Uterus (tissue), 4 donors: Measurements from ENCODE around the gene SGPL1. TPM values are rescaled to one million over a fixed set of nuclear protein-coding genes. Genes with fewer than 3 reads are reported as not detected.

Source experiments
- DNase-seq, 2 donors: peaks; one replicate each; pipeline ENCODE4 v3.0.0-alpha.2; 2019 to 2020
- H3K27ac ChIP-seq, 2 donors: fragments of 200-600 bp; sonication (generic); 1 replicate in 1 of 2; 2 replicates in 1 of 2; pipeline ENCODE4 v1.5.1; 2016 to 2018
- H3K27me3 ChIP-seq, 2 donors: fragments of 200-600 bp; sonication (generic); one replicate each; pipeline ENCODE4 v1.5.1; 2018 to 2019; ENCODE audit warnings: control low read depth in 1 of 2
- H3K36me3 ChIP-seq, 2 donors: fragments of 200-600 bp; sonication (generic); one replicate each; pipeline ENCODE4 v1.5.1; 2019; ENCODE audit warnings: control low read depth in 1 of 2
- H3K4me1 ChIP-seq, 2 donors: fragments of 200-600 bp; sonication (generic); one replicate each; pipeline ENCODE4 v1.5.1; 2018 to 2019; ENCODE audit warnings: control low read depth in 1 of 2
- H3K4me3 ChIP-seq, 2 donors: fragments of 200-600 bp; sonication (generic); 1 replicate in 1 of 2; 2 replicates in 1 of 2; pipeline ENCODE4 v1.5.1; 2018 to 2019; ENCODE audit warnings: mild to moderate bottlenecking in 1 of 2
- H3K9me3 ChIP-seq, 2 donors: fragments of 200-600 bp; sonication (generic); one replicate each; pipeline ENCODE4 v1.5.1; 2019; ENCODE audit warnings: control low read depth in 1 of 2
- POLR2A ChIP-seq, 2 donors: fragments of 450-650 bp; IDR thresholded peaks; one replicate each; pipeline ENCODE4 v1.6.1; 2016; ENCODE audit warnings: antibody characterized with exemption in 2 of 2, mild to moderate bottlenecking in 1 of 2, moderate library complexity in 1 of 2
- intact Hi-C: fragments of 100-400 bp; cut with DNase I; formaldehyde crosslinking; loops from one replicate; pipeline ENCODE4 v1.15.1; 2023; ENCODE audit warnings: low total_unique reads
- total RNA-seq, 4 donors: library from RNA; depleted of rRNA in 3 of 4; stranded (reverse); fragments of >200 nt in 3 of 4; gene quantifications; one replicate each; pipeline versions ENCODE4 v1.1.0 to v1.2.4, GENCODE V29; 2014 to 2023
- TF ChIP-seq, protein P1 (sequence below), 4 experiments: fragments of 200-600 bp in 2 of 4; fragments of 450-650 bp in 2 of 4; sonication (generic) in 2 of 4; IDR thresholded peaks; one replicate each; pipeline ENCODE4 v1.5.1; 2016 to 2019; ENCODE audit warnings: antibody characterized with exemption in 4 of 4, mild to moderate bottlenecking in 2 of 4, moderate library complexity in 1 of 4
- donor health status: DM: yes; HTN: yes; CAD: no.

The SGPL1 gene
- total RNA-seq, 4 donors from 2014 or later, result 13.3 to 59.7 (median 27.3) TPM

DNA sequence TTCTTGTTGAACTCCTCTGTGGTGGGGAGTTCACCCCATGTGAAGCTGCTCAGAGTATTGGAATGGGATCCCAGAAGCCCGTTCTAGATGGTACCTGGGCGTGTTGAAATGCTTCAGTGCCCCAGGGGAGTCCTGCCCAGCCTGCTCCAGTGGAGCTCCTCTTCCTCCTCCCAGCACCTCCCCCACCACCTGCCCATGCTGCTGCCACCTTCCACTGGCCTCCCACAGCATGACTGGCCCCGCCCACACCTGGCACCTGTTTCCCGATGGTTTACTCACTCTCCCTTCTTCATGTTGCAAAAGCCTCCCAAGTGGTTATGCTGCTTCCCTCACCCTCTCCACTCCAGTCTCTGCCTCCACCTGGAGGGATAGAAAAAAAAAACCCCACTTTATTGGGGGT lies 104.8 kb downstream of the SGPL1 start:
- intact Hi-C loops, result no loop called here
- no peak overlapping the region for H3K27ac ChIP-seq
- H3K9me3 ChIP-seq, result no peaks in the 10 kb centered on the region
- no peaks in the 10 kb centered on the region for H3K27me3 ChIP-seq
- H3K36me3 ChIP-seq, result no peaks in the 10 kb centered on the region
- H3K4me1 ChIP-seq, result no peaks in the 10 kb centered on the region
- no peak overlapping the region for H3K4me3 ChIP-seq
- no peak for DNase-seq
- TF ChIP-seq, protein P1, sequence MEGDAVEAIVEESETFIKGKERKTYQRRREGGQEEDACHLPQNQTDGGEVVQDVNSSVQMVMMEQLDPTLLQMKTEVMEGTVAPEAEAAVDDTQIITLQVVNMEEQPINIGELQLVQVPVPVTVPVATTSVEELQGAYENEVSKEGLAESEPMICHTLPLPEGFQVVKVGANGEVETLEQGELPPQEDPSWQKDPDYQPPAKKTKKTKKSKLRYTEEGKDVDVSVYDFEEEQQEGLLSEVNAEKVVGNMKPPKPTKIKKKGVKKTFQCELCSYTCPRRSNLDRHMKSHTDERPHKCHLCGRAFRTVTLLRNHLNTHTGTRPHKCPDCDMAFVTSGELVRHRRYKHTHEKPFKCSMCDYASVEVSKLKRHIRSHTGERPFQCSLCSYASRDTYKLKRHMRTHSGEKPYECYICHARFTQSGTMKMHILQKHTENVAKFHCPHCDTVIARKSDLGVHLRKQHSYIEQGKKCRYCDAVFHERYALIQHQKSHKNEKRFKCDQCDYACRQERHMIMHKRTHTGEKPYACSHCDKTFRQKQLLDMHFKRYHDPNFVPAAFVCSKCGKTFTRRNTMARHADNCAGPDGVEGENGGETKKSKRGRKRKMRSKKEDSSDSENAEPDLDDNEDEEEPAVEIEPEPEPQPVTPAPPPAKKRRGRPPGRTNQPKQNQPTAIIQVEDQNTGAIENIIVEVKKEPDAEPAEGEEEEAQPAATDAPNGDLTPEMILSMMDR (IDR thresholded peaks at IDR 0.05), result no peak
- no peak for TF ChIP-seq POLR2A (IDR thresholded peaks at IDR 0.05)

DNA sequence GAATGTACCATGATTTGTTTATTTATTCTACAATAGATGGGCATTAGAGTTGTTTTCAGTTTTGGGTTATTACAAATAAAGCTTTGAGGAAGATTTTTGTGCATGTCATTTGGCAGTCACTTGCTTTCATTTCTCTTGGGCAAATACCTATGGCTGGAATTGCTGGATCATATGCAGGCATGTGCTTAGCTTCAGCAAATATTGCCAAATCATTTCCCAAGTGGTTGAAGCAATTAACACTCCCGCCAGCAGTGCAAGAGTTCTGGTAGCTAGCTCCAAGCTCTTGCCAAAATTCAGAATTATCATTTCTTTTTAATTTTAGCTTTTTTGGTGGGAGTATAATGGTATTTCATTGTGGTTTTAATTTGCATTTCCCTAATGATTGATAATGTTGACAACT lies 105.5 kb downstream of the SGPL1 start:
- intact Hi-C loops, result no loop called here
- H3K4me3 ChIP-seq, result no peak overlapping the region
- no peaks in the 10 kb centered on the region for H3K9me3 ChIP-seq
- no peak for TF ChIP-seq POLR2A (IDR thresholded peaks at IDR 0.05)
- TF ChIP-seq, protein P1 (IDR thresholded peaks at IDR 0.05), result no peak
- no peaks in the 10 kb centered on the region for H3K27me3 ChIP-seq
- no peak overlapping the region for H3K27ac ChIP-seq
- no peak for DNase-seq
- H3K4me1 ChIP-seq, result no peaks in the 10 kb centered on the region
- no peaks in the 10 kb centered on the region for H3K36me3 ChIP-seq

DNA sequence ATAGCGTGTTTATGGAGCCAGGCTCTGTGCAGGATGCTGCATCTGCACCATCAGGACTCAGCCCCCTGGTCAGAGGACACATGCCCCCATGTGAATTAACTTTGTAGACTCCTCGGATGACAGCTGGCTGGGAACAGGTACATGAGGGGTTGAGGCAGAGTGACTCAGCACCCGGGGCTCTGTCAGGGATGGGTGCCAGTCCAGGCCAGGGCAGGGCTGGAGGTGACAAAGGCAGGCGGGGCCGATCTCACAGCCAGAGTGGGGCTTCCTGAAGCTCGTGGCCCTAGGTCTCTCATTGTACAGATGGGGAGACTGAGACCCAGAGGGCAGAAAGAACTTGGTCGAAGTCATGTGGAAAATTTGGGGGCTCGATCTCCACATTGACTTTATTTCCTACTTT lies 107.9 kb downstream of the SGPL1 start:
- intact Hi-C loops, result no loop called here
- Histone ChIP-seq H3K27me3 (no peaks in the 10 kb centered on the region), H3K27ac (no peak overlapping the region), H3K4me3 (no peak overlapping the region), H3K36me3 (no peaks in the 10 kb centered on the region), H3K4me1 (peaks cover 0 to 4% of the 10 kb centered on the region in 2 donors), H3K9me3 (no peaks in the 10 kb centered on the region)
- TF ChIP-seq, protein P1 (IDR thresholded peaks at IDR 0.05), result no peak
- no peak for TF ChIP-seq POLR2A (IDR thresholded peaks at IDR 0.05)
- DNase-seq, result no peak

DNA sequence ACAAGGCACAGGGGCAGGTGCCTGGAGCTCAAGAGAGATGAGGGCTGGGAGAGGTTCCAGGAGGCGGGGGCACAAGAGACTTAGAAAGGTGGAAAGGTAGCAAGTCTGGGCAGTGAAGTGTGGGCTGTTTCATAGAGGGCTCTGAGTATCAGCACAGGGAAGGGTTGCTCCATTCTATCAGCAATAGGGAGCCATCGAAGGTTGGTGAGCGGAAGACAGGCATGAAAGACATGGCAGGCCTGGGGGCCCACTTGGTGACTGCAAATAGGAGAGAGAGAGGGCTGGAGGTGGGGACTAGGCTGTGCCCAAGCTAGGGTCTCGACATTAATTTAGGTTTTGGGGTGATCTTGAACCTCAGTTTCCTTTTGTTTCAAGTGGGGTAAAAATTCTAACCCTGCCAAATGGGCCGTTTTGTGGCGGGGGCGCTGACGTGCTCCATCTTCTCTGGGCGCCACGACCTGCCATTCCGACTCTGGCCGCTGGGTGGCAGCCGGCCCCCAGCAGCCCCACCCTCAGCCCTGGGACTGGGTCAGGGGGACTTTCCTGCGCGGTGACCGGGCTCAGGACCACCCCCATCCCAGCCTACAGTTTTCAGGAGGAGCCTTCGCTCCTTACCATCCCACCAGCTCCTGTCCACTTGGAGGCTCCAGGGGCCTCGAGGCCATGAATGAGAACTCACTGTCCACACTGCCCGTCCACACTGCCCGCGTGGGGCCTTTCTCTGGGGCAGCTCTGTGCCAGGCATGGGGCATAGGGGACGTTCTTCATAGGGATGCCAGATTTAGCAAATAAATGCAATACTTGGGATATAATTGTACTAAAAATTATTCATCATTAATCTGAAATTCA lies 109.9 kb downstream of the SGPL1 start:
- DNase-seq, result peak; percentile 25 to 61
- no peak overlapping the region for H3K4me3 ChIP-seq
- H3K27ac ChIP-seq, result no peak overlapping the region
- H3K36me3 ChIP-seq, result no peaks in the 10 kb centered on the region
- H3K9me3 ChIP-seq, result no peaks in the 10 kb centered on the region
- H3K27me3 ChIP-seq, result no peaks in the 10 kb centered on the region
- intact Hi-C loops, result loop anchor here (5.0 kb wide), 1 partner anchor 362 kb away; no protein-coding TSS in a partner anchor
- no peak for TF ChIP-seq POLR2A (IDR thresholded peaks at IDR 0.05)
- TF ChIP-seq, protein P1 (IDR thresholded peaks at IDR 0.05), result peak; percentile 80 to 93 (median 88)
- peaks cover 0 to 4% of the 10 kb centered on the region in 2 donors for H3K4me1 ChIP-seq

DNA sequence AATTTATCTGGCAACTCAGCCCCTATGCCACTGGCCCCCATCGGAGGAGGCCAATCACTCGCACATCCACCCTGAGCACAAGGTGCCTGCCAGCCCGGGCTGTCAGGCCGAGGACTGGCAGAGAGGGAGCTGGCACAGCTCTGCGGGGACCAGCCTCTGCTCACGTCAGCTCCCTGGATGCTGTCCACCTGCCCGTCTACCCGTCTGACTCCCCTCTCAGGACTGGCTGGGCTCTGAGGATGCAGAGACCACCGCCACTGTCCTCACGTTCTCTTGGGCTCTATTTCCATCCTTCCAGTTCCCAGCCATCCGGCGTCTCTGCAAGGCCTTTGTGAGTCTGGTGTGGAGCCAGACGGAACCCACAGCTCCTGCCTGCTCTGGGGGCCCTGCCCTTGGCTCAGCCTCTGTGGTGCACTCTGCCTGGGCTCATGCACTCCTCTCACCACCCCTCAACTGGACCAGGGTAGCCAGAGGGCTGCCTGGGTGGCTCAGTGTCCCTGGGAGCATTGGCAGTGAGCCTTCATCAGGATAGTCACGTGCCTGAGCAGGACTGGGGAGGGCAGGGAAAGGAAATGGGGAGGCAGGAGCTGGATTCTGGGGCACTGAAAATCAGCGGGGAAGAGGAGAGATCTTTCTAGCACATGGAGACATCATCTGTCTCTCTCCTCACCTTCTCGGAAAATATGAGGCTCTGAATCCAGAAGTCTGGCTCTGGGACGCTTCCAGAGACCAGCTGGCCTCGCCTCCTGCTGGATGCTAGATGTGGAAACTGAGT lies 110.7 kb downstream of the SGPL1 start:
- intact Hi-C loops, result loop anchor here (5.0 kb wide), 1 partner anchor 361 kb away; no protein-coding TSS in a partner anchor
- Histone ChIP-seq H3K4me1 (peaks cover 0 to 4% of the 10 kb centered on the region in 2 donors), H3K27ac (no peak overlapping the region), H3K4me3 (no peak overlapping the region), H3K9me3 (no peaks in the 10 kb centered on the region), H3K36me3 (no peaks in the 10 kb centered on the region), H3K27me3 (no peaks in the 10 kb centered on the region)
- DNase-seq, result no peak
- no peak for TF ChIP-seq POLR2A (IDR thresholded peaks at IDR 0.05)
- TF ChIP-seq, protein P1 (IDR thresholded peaks at IDR 0.05), result no peak
